GM21367 (cell line): ENCODE measurements around the gene EIF2S1.
"Not testable (repeated sequence)": the region's sequence is repeated elsewhere in the genome, so short reads cannot be mapped to it uniquely, and the experiment has no call there.

Experiments
- ATAC-seq: cut with Tn5 transposase; IDR thresholded peaks from one replicate; pipeline ENCODE4 v1.9.1; 2021; ENCODE audit not compliant: unreplicated experiment

Gene EIF2S1

GRCh38 chr14:67410313-67410712 is 50.2 kb downstream of the EIF2S1 start:
- ATAC-seq = no peak

- ATAC-seq = no peak
Measured at GRCh38 chr14:67411370-67411769, 51.2 kb downstream of the EIF2S1 start.

GRCh38 chr14:67411820-67412421 is 51.8 kb downstream of the EIF2S1 start, which contains the start of gene PLEK2:
Gene PLEK2 (minus strand): TSS chr14:67412165. CDS start chr14:67412059, 106 bp downstream.
- ATAC-seq = no peak

GRCh38 chr14:67413806-67414769 is 54.0 kb downstream of the EIF2S1 start:
- no peak for ATAC-seq

- ATAC-seq = not testable (repeated sequence)
Measured at GRCh38 chr14:67415610-67416009, 55.5 kb downstream of the EIF2S1 start.

- ATAC-seq = no peak
Measured at GRCh38 chr14:67416085-67416484, 56.0 kb downstream of the EIF2S1 start.

GRCh38 chr14:67416810-67417209 is 56.7 kb downstream of the EIF2S1 start:
- no peak for ATAC-seq

- ATAC-seq = no peak
Measured at GRCh38 chr14:67417633-67418032, 57.5 kb downstream of the EIF2S1 start.

GRCh38 chr14:67418401-67419191 is 58.5 kb downstream of the EIF2S1 start:
- ATAC-seq = no peak

GRCh38 chr14:67420102-67420739 is 60.1 kb downstream of the EIF2S1 start:
- no peak for ATAC-seq

GRCh38 chr14:67421356-67422224 is 61.5 kb downstream of the EIF2S1 start:
- ATAC-seq = no peak

- ATAC-seq = no peak
Measured at GRCh38 chr14:67423424-67423823, 63.3 kb downstream of the EIF2S1 start.

GRCh38 chr14:67424539-67424938 is 64.4 kb downstream of the EIF2S1 start:
- ATAC-seq = no peak

GRCh38 chr14:67425608-67426007 is 65.5 kb downstream of the EIF2S1 start:
- no peak for ATAC-seq

GRCh38 chr14:67426161-67426560 is 66.0 kb downstream of the EIF2S1 start:
- ATAC-seq = no peak

- ATAC-seq = no peak
Measured at GRCh38 chr14:67426983-67427606, 67.0 kb downstream of the EIF2S1 start.

- ATAC-seq = no peak
Measured at GRCh38 chr14:67428501-67429031, 68.4 kb downstream of the EIF2S1 start.

GRCh38 chr14:67429510-67430205 is 69.5 kb downstream of the EIF2S1 start:
- ATAC-seq = no peak
